GM13976 (cell line): ENCODE data around the gene GIPC1.
A peak's percentile ranks its signal among the peaks of the same experiment; 100 is the strongest.
"Not testable (repeated sequence)": the region's sequence is repeated elsewhere in the genome, so short reads cannot be mapped to it uniquely, and the experiment has no call there.

Experiments
- DNase-seq: peaks from one replicate; pipeline ENCODE4 v3.0.0; 2012; ENCODE audit warnings: low spot score
- CTCF ChIP-seq: IDR thresholded peaks from 2 replicates; pipeline ENCODE4 v1.5.1; 2012; ENCODE audit warnings: borderline replicate concordance, mild to moderate bottlenecking; ENCODE audit not compliant: insufficient read depth; ENCODE audit errors: extremely low read depth, missing control alignments, control extremely low read depth
- in situ Hi-C: fragments of 300-500 bp; cut with MboI; formaldehyde crosslinking; loops from one replicate; pipeline ENCODE4 v1.12.0; 2022; ENCODE audit warnings: low sequenced_read_pairs, mixed read lengths, inconsistent platforms; ENCODE audit not compliant: unreplicated experiment

The GIPC1 gene

GRCh38 chr19:14496029-14496833 lies at the start of gene GIPC1:
Gene GIPC1 (minus strand): TSS chr19:14496127. CDS start chr19:14482976, 13,151 bp downstream.
- TF ChIP-seq CTCF, result no peak
- in situ Hi-C loops, result loop anchor here (25.0 kb wide), 1 partner anchor 309 kb away; no protein-coding TSS in a partner anchor
- DNase-seq, result peak; percentile 99

GRCh38 chr19:14545716-14546082 lies 49.8 kb upstream of the GIPC1 start:
- peak; percentile 21 for DNase-seq
- TF ChIP-seq CTCF, result no peak
- in situ Hi-C loops, result no loop called here

- in situ Hi-C loops, result no loop called here
- peak; percentile 11 for DNase-seq
- TF ChIP-seq CTCF, result no peak
Observed at GRCh38 chr19:14544977-14545715, 49.2 kb upstream of the GIPC1 start.

- DNase-seq, result peak; percentile 31
- no peak for TF ChIP-seq CTCF
- in situ Hi-C loops, result no loop called here
Observed at GRCh38 chr19:14544047-14544446, 48.1 kb upstream of the GIPC1 start.

- no peak for TF ChIP-seq CTCF
- in situ Hi-C loops, result no loop called here
- DNase-seq, result peak; percentile 24
Observed at GRCh38 chr19:14542711-14543328, 46.9 kb upstream of the GIPC1 start.

- in situ Hi-C loops, DNase-seq: not testable (repeated sequence)
Observed at GRCh38 chr19:14541979-14542378, 46.1 kb upstream of the GIPC1 start.
